ENCODE results near the gene LRMDA.

DNA sequence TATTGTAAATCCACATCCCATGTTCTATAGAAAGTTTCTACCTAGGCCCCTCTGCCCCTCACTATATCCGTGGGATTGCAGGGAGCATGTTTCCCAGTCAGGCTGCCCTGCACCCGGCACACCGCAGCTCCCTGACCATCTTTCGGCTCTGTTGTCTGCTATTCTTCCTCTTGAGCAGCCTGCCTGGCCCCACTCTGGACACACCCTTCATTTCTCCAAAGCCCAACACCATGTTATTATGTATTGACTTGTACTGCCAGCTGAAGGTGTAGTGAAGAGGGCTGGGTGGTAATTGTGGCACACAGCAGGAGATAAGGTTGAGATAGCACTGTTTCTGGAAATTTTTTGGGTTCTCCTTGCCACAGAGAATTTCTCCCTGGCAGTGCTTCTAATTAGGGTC lies 9.8 kb downstream of the LRMDA start:
- no peak for TF ChIP-seq POLR2A (IDR thresholded peaks at IDR 0.05)
- TF ChIP-seq, protein P1, sequence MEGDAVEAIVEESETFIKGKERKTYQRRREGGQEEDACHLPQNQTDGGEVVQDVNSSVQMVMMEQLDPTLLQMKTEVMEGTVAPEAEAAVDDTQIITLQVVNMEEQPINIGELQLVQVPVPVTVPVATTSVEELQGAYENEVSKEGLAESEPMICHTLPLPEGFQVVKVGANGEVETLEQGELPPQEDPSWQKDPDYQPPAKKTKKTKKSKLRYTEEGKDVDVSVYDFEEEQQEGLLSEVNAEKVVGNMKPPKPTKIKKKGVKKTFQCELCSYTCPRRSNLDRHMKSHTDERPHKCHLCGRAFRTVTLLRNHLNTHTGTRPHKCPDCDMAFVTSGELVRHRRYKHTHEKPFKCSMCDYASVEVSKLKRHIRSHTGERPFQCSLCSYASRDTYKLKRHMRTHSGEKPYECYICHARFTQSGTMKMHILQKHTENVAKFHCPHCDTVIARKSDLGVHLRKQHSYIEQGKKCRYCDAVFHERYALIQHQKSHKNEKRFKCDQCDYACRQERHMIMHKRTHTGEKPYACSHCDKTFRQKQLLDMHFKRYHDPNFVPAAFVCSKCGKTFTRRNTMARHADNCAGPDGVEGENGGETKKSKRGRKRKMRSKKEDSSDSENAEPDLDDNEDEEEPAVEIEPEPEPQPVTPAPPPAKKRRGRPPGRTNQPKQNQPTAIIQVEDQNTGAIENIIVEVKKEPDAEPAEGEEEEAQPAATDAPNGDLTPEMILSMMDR (IDR thresholded peaks at IDR 0.05) = no peak
- no peak for TF ChIP-seq POLR2AphosphoS5 (IDR thresholded peaks at IDR 0.05)
